Cardiac fibroblast (primary cell): ENCODE measurements around the gene SAPCD2.

ENCODE experiments used
- DNase-seq, 2 donors: peaks; one replicate each; pipeline versions ENCODE4 v3.0.0 to v3.0.0-alpha.2; 2010; ENCODE audit warnings: low read depth in 2 of 2
- H3K4me3 ChIP-seq, 2 donors: replicated peaks in 1 of 2; 1 replicate in 1 of 2; 2 replicates in 1 of 2; pipeline ENCODE4 v1.5.1; 2011; ENCODE audit warnings: low read depth in 2 of 2, low read length in 2 of 2, mild to moderate bottlenecking in 2 of 2, moderate library complexity in 1 of 2
- CTCF ChIP-seq: IDR thresholded peaks from one replicate; pipeline ENCODE4 v1.5.1; 2011; ENCODE audit warnings: low read depth, mild to moderate bottlenecking, low read length, inconsistent platforms

SAPCD2 gene

GRCh38 chr9:137028263-137029057, 41.9 kb downstream of the SAPCD2 start:
- H3K4me3 ChIP-seq, result peak overlapping the region; percentile 49 to 53
- TF ChIP-seq CTCF, result peak; percentile 56
- DNase-seq, result peak; percentile 26 to 35

GRCh38 chr9:137027369-137028262, 42.7 kb downstream of the SAPCD2 start, which contains the start of gene ABCA2:
Gene ABCA2 (minus strand): TSS chr9:137028237. CDS start chr9:137028140, 97 bp downstream.
- no peak for DNase-seq
- TF ChIP-seq CTCF, result no peak
- H3K4me3 ChIP-seq, result peak within 1 kb of the TSS; percentile 49 to 53

- no peak for TF ChIP-seq CTCF
- no peak overlapping the region for H3K4me3 ChIP-seq
These were observed 43.5 kb downstream of the SAPCD2 start for GRCh38 chr9:137026828-137027227.

GRCh38 chr9:137026384-137026783, 44.0 kb downstream of the SAPCD2 start:
- no peak for TF ChIP-seq CTCF
- DNase-seq, result no peak
- no peak overlapping the region for H3K4me3 ChIP-seq

More at GRCh38 chr9:137026828-137027227, 43.5 kb downstream of the SAPCD2 start:
- no peak for DNase-seq

- no peak for DNase-seq
- no peak for TF ChIP-seq CTCF
- no peak overlapping the region for H3K4me3 ChIP-seq
These were observed 44.8 kb downstream of the SAPCD2 start for GRCh38 chr9:137025517-137025966.

- TF ChIP-seq CTCF, result no peak
- no peak for DNase-seq
- H3K4me3 ChIP-seq, result no peak overlapping the region
These were observed 46.8 kb downstream of the SAPCD2 start for GRCh38 chr9:137023583-137023991.
